Neural cell (in vitro differentiated cells): Measurements from ENCODE around the gene CHD6.

Experiments
- EP300 ChIP-seq: fragments of 450-650 bp; conservative IDR thresholded peaks from 2 replicates; pipeline ENCODE4 v1.6.1; 2014; ENCODE audit warnings: antibody characterized with exemption, mild to moderate bottlenecking, moderate library complexity; ENCODE audit not compliant: poor library complexity, severe bottlenecking
- EZH2 ChIP-seq: fragments of 200-600, 300-800 bp; shearing (Covaris generic), sonication (generic); IDR thresholded peaks from 2 replicates; pipeline ENCODE4 v1.6.1; 2014; ENCODE audit warnings: antibody characterized with exemption, low read length, borderline replicate concordance, mild to moderate bottlenecking; ENCODE audit not compliant: insufficient read depth, poor library complexity, severe bottlenecking
- MXI1 ChIP-seq: fragments of 450-650 bp; conservative IDR thresholded peaks from 2 replicates; pipeline ENCODE4 v1.6.1; 2014; ENCODE audit warnings: antibody characterized with exemption, mild to moderate bottlenecking; ENCODE audit not compliant: poor library complexity, severe bottlenecking
- POLR2AphosphoS5 ChIP-seq: IDR thresholded peaks from 2 replicates; pipeline ENCODE4 v1.6.1; 2012
- RAD21 ChIP-seq: fragments of 450-650 bp; conservative IDR thresholded peaks from 2 replicates; pipeline ENCODE4 v1.6.1; 2014; ENCODE audit warnings: antibody characterized with exemption, mild to moderate bottlenecking, moderate library complexity
- SMC3 ChIP-seq: fragments of 450-650 bp; conservative IDR thresholded peaks from 2 replicates; pipeline ENCODE4 v1.6.1; 2014; ENCODE audit warnings: antibody characterized with exemption, mild to moderate bottlenecking, moderate library complexity; ENCODE audit not compliant: poor library complexity
- TAF1 ChIP-seq: IDR thresholded peaks from 2 replicates; pipeline ENCODE4 v1.6.1; 2012; ENCODE audit warnings: low read depth
- TF ChIP-seq, protein P1 (sequence below): fragments of 450-650 bp; IDR thresholded peaks from 2 replicates; pipeline ENCODE4 v1.5.1; 2014; ENCODE audit warnings: antibody characterized with exemption, mild to moderate bottlenecking, moderate library complexity; ENCODE audit not compliant: poor library complexity, severe bottlenecking
- TF ChIP-seq, protein P2 (sequence below): IDR thresholded peaks from 2 replicates; pipeline ENCODE4 v1.6.1; 2012; ENCODE audit warnings: borderline replicate concordance

DNA sequence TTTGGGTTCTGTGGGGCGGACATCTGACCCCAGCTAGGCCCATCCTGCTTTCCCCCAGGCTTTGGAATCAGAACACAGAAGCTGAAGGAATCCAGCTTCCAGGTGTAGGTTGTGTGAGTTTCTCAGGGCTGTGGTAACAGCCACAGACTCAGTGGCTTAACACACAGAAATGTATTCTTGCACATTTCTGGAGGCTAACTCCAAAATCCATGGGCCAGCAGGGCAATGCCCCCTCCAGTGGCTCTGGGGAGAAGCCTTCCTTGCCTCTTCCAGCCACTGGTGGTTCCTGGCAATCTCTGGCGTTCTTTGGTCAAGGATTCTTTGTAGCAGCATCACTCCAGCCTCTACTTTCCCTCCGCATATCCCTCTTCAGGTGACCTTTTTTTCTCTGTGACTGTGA is 250.2 kb downstream of the CHD6 start:
- TF ChIP-seq, protein P1, sequence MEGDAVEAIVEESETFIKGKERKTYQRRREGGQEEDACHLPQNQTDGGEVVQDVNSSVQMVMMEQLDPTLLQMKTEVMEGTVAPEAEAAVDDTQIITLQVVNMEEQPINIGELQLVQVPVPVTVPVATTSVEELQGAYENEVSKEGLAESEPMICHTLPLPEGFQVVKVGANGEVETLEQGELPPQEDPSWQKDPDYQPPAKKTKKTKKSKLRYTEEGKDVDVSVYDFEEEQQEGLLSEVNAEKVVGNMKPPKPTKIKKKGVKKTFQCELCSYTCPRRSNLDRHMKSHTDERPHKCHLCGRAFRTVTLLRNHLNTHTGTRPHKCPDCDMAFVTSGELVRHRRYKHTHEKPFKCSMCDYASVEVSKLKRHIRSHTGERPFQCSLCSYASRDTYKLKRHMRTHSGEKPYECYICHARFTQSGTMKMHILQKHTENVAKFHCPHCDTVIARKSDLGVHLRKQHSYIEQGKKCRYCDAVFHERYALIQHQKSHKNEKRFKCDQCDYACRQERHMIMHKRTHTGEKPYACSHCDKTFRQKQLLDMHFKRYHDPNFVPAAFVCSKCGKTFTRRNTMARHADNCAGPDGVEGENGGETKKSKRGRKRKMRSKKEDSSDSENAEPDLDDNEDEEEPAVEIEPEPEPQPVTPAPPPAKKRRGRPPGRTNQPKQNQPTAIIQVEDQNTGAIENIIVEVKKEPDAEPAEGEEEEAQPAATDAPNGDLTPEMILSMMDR, result no peak
- no peak for TF ChIP-seq EZH2
- no peak for TF ChIP-seq EP300
- TF ChIP-seq POLR2AphosphoS5, result no peak
- TF ChIP-seq SMC3, result no peak
- TF ChIP-seq TAF1, result no peak
- TF ChIP-seq, protein P2, sequence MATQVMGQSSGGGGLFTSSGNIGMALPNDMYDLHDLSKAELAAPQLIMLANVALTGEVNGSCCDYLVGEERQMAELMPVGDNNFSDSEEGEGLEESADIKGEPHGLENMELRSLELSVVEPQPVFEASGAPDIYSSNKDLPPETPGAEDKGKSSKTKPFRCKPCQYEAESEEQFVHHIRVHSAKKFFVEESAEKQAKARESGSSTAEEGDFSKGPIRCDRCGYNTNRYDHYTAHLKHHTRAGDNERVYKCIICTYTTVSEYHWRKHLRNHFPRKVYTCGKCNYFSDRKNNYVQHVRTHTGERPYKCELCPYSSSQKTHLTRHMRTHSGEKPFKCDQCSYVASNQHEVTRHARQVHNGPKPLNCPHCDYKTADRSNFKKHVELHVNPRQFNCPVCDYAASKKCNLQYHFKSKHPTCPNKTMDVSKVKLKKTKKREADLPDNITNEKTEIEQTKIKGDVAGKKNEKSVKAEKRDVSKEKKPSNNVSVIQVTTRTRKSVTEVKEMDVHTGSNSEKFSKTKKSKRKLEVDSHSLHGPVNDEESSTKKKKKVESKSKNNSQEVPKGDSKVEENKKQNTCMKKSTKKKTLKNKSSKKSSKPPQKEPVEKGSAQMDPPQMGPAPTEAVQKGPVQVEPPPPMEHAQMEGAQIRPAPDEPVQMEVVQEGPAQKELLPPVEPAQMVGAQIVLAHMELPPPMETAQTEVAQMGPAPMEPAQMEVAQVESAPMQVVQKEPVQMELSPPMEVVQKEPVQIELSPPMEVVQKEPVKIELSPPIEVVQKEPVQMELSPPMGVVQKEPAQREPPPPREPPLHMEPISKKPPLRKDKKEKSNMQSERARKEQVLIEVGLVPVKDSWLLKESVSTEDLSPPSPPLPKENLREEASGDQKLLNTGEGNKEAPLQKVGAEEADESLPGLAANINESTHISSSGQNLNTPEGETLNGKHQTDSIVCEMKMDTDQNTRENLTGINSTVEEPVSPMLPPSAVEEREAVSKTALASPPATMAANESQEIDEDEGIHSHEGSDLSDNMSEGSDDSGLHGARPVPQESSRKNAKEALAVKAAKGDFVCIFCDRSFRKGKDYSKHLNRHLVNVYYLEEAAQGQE, result no peak
- no peak for TF ChIP-seq RAD21
- no peak for TF ChIP-seq MXI1
